Measurements from ENCODE around the gene STAMBP. TPM values are rescaled to one million over a fixed set of nuclear protein-coding genes. Genes with fewer than 3 reads are reported as not detected.

Gene STAMBP
- total and polyA plus RNA-seq, 2 donors (not counting 3 experiments of a cell fraction or from before 2014, with no cell fraction given) = 18.0 to 21.3 TPM

DNA sequence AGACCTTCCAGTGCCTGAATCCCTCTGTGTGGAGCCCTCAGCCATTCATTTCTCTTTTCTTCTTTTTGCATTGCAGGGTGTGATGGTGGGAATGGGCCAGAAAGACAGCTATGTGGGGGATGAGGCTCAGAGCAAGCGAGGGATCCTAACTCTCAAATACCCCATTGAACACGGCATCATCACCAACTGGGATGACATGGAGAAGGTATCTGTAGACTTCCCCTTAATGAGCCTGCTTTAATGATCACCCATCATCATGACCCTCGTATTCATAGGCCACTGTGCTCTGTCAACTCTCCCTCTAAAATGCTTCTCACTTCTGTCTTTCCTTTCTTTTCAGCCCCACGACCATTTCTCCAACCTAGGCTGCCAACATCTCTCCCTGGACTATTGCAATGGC, 73.5 kb downstream of the STAMBP start:
- no peak overlapping the region for H3K4me2 ChIP-seq (ENCODE audit: insufficient read depth, low read length)
- no TSS peak for BruUV-seq (replicated peaks)
- H3K4me3 ChIP-seq (replicated peaks in 1 of 3; ENCODE audit: insufficient read depth in 1 of 3, low read depth in 1 of 3, low read length in 3 of 3) = no peak overlapping the region
- H3K9me3 ChIP-seq (replicated peaks; ENCODE audit: control insufficient read depth, insufficient read depth, low read length) = no peaks in the 10 kb centered on the region
- no peaks in the 10 kb centered on the region for H3K9me1 ChIP-seq (replicated peaks; ENCODE audit: control insufficient read depth, extremely low read depth, insufficient read depth, low read length)
- H4K20me1 ChIP-seq (replicated peaks; ENCODE audit: control insufficient read depth, extremely low read depth, insufficient read depth, low read length) = no peaks in the 10 kb centered on the region
- TF ChIP-seq MAX (IDR thresholded peaks at IDR 0.05; ENCODE audit: insufficient read depth, insufficient read length) = no peak
- TF ChIP-seq JUN (IDR thresholded peaks at IDR 0.05; ENCODE audit: borderline replicate concordance, insufficient read depth, insufficient read length, low read depth) = no peak
- TF ChIP-seq GATA2 (IDR thresholded peaks at IDR 0.05; ENCODE audit: insufficient read depth, insufficient read length, low read depth, low read length) = no peak
- TF ChIP-seq POLR2A (IDR thresholded peaks at IDR 0.05; ENCODE audit: low read depth, low read length) = no peak
- no peak for TF ChIP-seq FOS (IDR thresholded peaks at IDR 0.05; ENCODE audit: borderline replicate concordance, insufficient read depth, low read length)
- TF ChIP-seq CTCF (IDR thresholded peaks at IDR 0.05; ENCODE audit: extremely low read depth in 1 of 2, insufficient read depth in 1 of 2, low read depth in 1 of 2, low read length in 2 of 2) = no peak
- no peak for TF ChIP-seq POLR2AphosphoS5 (IDR thresholded peaks at IDR 0.05; ENCODE audit: insufficient read depth, low read depth, low read length)
- TF ChIP-seq MYC (IDR thresholded peaks at IDR 0.05; ENCODE audit: low read depth, low read length) = no peak
- no peak for TF ChIP-seq EZH2 (IDR thresholded peaks at IDR 0.05; ENCODE audit: borderline replicate concordance, low read depth, low read length, severe bottlenecking)
- dilution Hi-C loops (cut with MboI; ENCODE audit: extremely low pct_ligation_motif_present, low sequenced_read_pairs) = no loop called here
- no peaks in the 10 kb centered on the region for H3K79me2 ChIP-seq (ENCODE audit: control insufficient read depth, insufficient read depth, low read length)
- DNase-seq (ENCODE audit: low read depth, low spot score) = no peak
- H2AFZ ChIP-seq (ENCODE audit: low read depth, low read length) = no peak overlapping the region
- H3K4me1 ChIP-seq (ENCODE audit: control insufficient read depth, extremely low read depth, insufficient read depth, low read length) = no peaks in the 10 kb centered on the region
- no peaks in the 10 kb centered on the region for H3K36me3 ChIP-seq (ENCODE audit: control insufficient read depth in 2 of 2, extremely low read depth in 1 of 2, insufficient read depth in 2 of 2, low read length in 2 of 2)
- H3K27me3 ChIP-seq (ENCODE audit: control insufficient read depth in 2 of 2, insufficient read depth in 2 of 2, low read length in 2 of 2) = peaks cover 11 to 18% of the 10 kb centered on the region in 2 experiments
- ChIA-PET POLR2A (no interaction called here), CTCF (no interaction called here)
- intact Hi-C loops (cut with micrococcal nuclease) = no loop called here
- FAIRE-seq = no peak
- H3K27ac ChIP-seq (ENCODE audit: insufficient read depth, low read depth, low read length) = no peak overlapping the region
- H3K9ac ChIP-seq (replicated peaks; ENCODE audit: extremely low read depth, insufficient read depth, low read length) = no peak overlapping the region
